HuH-7.5 (cell line): ENCODE results near the gene PAXX.

Experiments used
- DNase-seq: peaks from one replicate; pipeline ENCODE4 v3.0.0; 2011; ENCODE audit warnings: low spot score

PAXX gene

GRCh38 chr9:136953771-136954269 lies 38.4 kb upstream of the PAXX start:
- no peak for DNase-seq

- DNase-seq, result no peak
Measured at GRCh38 chr9:136954270-136955083, 37.7 kb upstream of the PAXX start.

GRCh38 chr9:136955202-136955942 lies 36.9 kb upstream of the PAXX start:
- DNase-seq, result no peak

- DNase-seq, result no peak
Measured at GRCh38 chr9:136955943-136956335, 36.3 kb upstream of the PAXX start.

GRCh38 chr9:136956604-136957003 lies 35.6 kb upstream of the PAXX start:
- DNase-seq, result no peak

- DNase-seq, result no peak
Measured at GRCh38 chr9:136957461-136957860, 34.8 kb upstream of the PAXX start.

GRCh38 chr9:136957901-136958300 lies 34.3 kb upstream of the PAXX start:
- no peak for DNase-seq

GRCh38 chr9:136958473-136958872 lies 33.7 kb upstream of the PAXX start:
- DNase-seq, result no peak

GRCh38 chr9:136958898-136959850 lies 33.0 kb upstream of the PAXX start:
- DNase-seq, result no peak

GRCh38 chr9:136960212-136960937 lies 31.8 kb upstream of the PAXX start:
- DNase-seq, result no peak

GRCh38 chr9:136960938-136961275 lies 31.3 kb upstream of the PAXX start:
- no peak for DNase-seq

- no peak for DNase-seq
Measured at GRCh38 chr9:136961279-136962065, 30.8 kb upstream of the PAXX start.

GRCh38 chr9:136962163-136962562 lies 30.1 kb upstream of the PAXX start:
- DNase-seq, result no peak

GRCh38 chr9:136962701-136963248 lies 29.4 kb upstream of the PAXX start:
- no peak for DNase-seq

GRCh38 chr9:136963341-136963740 lies 28.9 kb upstream of the PAXX start:
- no peak for DNase-seq

- DNase-seq, result no peak
Measured at GRCh38 chr9:136963751-136964150, 28.5 kb upstream of the PAXX start.

GRCh38 chr9:136964171-136964689 lies 28.0 kb upstream of the PAXX start:
- DNase-seq, result no peak

- DNase-seq, result no peak
Measured at GRCh38 chr9:136964833-136965422, 27.3 kb upstream of the PAXX start.

- no peak for DNase-seq
Measured at GRCh38 chr9:136965771-136966484, 26.3 kb upstream of the PAXX start.
